Subcutaneous abdominal adipose tissue (tissue), 5 donors: ENCODE data around the gene STEAP3.

Source experiments
- H3K27ac ChIP-seq: one replicate; pipeline ENCODE4 v1.7.0; 2013; ENCODE audit warnings: low read depth, mild to moderate bottlenecking, inconsistent platforms, low read length, moderate library complexity
- H3K27me3 ChIP-seq, 5 donors: one replicate each; pipeline ENCODE4 v1.7.0; 2013; ENCODE audit warnings: low read length in 5 of 5, inconsistent platforms in 1 of 5; ENCODE audit not compliant: control insufficient read depth in 5 of 5, insufficient read depth in 4 of 5
- H3K36me3 ChIP-seq, 5 donors: one replicate each; pipeline ENCODE4 v1.7.0; 2013; ENCODE audit warnings: low read length in 5 of 5; ENCODE audit not compliant: control insufficient read depth in 5 of 5, insufficient read depth in 5 of 5
- H3K4me1 ChIP-seq, 5 donors: one replicate each; pipeline ENCODE4 v1.7.0; 2013; ENCODE audit warnings: low read length in 5 of 5, mild to moderate bottlenecking in 3 of 5, moderate library complexity in 1 of 5; ENCODE audit not compliant: control insufficient read depth in 5 of 5, insufficient read depth in 5 of 5
- H3K4me3 ChIP-seq, 5 donors: one replicate each; pipeline ENCODE4 v1.7.0; 2013; ENCODE audit warnings: low read length in 5 of 5, low read depth in 1 of 5
- H3K9ac ChIP-seq, 5 donors: one replicate each; pipeline ENCODE4 v1.7.0; 2013; ENCODE audit warnings: low read length in 5 of 5, mild to moderate bottlenecking in 4 of 5, moderate library complexity in 3 of 5
- H3K9me3 ChIP-seq, 5 donors: one replicate each; pipeline ENCODE4 v1.7.0; 2013; ENCODE audit warnings: low read length in 5 of 5; ENCODE audit not compliant: control insufficient read depth in 5 of 5
- donor health status: healthy.
- donor health status: healthy.
- donor health status: healthy.
- donor health status: healthy.
- donor health status: healthy.

STEAP3 gene

DNA sequence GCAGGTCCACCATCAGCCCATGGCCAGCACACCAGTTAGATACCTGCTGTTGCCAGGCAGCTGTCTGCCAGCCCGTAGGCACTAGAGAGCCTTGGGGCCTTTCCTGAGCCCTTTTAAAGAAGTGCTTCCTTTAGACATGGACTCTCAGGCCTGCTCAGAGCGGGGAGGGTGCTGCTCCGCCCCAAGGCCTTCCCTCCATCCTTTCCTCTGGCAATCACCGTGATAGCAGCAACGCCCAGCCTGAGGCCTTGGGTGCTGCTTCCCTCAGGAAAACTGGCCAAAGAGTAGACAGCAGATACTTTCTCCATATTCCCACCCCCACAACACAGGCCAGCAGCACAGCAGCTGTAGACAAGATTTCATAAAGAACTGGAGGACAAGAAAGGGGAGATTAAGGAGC is 42.7 kb upstream of the STEAP3 start:
- H3K4me1 ChIP-seq = peaks cover 0 to 7% (median 0%) of the 10 kb centered on the region in 5 donors
- no peaks in the 10 kb centered on the region for H3K27me3 ChIP-seq
- no peaks in the 10 kb centered on the region for H3K36me3 ChIP-seq
- no peak overlapping the region for H3K9ac ChIP-seq
- H3K27ac ChIP-seq = no peak overlapping the region
- H3K9me3 ChIP-seq = no peaks in the 10 kb centered on the region
- H3K4me3 ChIP-seq = no peak overlapping the region

DNA sequence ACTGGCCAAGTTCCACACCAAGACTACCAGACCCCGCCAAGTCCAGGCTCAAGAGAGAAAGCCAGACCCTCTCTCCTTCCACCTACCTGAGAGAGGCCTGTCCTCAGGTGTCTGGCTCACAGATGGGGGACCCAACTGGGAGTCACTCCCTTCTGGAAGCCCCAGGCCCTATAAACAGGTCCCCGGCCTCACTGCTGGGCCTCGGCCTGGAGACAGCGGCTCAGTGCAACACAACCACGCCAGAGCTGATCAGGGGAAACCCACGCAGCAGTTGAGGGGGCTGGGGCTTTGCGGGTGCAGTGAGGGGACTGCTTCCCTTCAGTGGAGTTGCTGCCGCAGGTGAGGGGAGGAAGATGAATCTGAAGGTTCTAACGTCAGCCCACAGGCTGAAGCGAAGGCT is 42.2 kb upstream of the STEAP3 start:
- no peaks in the 10 kb centered on the region for H3K27me3 ChIP-seq
- H3K4me1 ChIP-seq = peaks cover 0 to 7% (median 0%) of the 10 kb centered on the region in 5 donors
- no peaks in the 10 kb centered on the region for H3K9me3 ChIP-seq
- no peaks in the 10 kb centered on the region for H3K36me3 ChIP-seq
- no peak overlapping the region for H3K4me3 ChIP-seq
- H3K9ac ChIP-seq = no peak overlapping the region
- H3K27ac ChIP-seq = no peak overlapping the region

DNA sequence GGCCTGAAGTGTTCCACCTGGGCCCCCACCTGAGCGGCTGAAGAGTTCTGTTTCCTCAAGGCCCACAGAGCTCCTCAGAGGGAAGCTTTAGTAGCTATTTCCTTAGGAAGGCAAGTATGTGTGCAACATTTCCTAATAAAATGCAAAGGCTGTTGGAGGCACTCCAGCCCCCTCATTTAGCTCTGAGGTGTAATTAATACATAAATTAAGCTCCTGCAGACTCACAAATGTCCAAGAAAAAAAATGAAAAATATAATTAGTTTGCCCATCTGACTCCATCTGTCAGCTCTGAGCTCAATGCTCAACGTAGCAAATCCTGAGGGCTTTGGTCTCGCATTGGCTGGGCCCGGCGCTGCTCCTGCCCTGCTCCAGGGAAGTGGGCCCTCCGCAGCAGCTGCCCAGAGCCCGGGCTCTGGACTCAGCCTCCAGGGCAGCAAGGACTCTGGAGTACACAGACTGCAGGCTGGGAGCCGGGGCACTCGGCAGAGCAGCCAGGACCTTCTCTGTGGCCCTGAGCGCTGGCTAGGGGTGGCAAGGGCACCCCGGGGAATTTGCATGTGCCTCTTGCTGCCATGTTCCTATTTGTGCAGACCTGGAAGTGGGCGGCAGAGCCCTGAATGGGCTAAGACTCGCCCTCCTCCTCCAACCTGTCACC is 41.7 kb upstream of the STEAP3 start:
- Histone ChIP-seq H3K36me3 (no peaks in the 10 kb centered on the region), H3K27ac (no peak overlapping the region), H3K9ac (no peak overlapping the region), H3K27me3 (no peaks in the 10 kb centered on the region), H3K9me3 (no peaks in the 10 kb centered on the region), H3K4me3 (no peak overlapping the region), H3K4me1 (peaks cover 0 to 7% (median 0%) of the 10 kb centered on the region in 5 donors)

DNA sequence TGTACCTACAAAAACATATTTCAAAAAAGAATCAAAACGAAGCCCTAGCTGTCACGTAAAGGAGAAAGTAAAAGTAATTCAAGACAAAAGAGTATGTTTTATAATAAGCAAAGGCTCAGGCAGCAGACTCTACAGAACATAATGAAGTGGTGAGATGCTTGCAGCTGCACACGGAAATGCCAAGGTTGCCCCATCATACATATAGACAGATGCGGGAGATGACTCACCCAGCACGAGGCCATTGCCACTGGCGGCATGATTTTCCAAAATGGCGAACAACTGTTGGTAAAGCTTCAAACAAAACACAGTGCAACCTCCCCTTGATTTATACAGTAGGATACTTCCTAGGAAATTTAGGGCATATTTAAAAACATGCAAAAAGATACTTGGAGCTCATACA is 39.1 kb upstream of the STEAP3 start:
- H3K4me3 ChIP-seq = no peak overlapping the region
- H3K4me1 ChIP-seq = peaks cover 0 to 2% (median 0%) of the 10 kb centered on the region in 5 donors
- H3K27me3 ChIP-seq = no peaks in the 10 kb centered on the region
- H3K9ac ChIP-seq = no peak overlapping the region
- no peaks in the 10 kb centered on the region for H3K9me3 ChIP-seq
- H3K27ac ChIP-seq = no peak overlapping the region
- no peaks in the 10 kb centered on the region for H3K36me3 ChIP-seq

DNA sequence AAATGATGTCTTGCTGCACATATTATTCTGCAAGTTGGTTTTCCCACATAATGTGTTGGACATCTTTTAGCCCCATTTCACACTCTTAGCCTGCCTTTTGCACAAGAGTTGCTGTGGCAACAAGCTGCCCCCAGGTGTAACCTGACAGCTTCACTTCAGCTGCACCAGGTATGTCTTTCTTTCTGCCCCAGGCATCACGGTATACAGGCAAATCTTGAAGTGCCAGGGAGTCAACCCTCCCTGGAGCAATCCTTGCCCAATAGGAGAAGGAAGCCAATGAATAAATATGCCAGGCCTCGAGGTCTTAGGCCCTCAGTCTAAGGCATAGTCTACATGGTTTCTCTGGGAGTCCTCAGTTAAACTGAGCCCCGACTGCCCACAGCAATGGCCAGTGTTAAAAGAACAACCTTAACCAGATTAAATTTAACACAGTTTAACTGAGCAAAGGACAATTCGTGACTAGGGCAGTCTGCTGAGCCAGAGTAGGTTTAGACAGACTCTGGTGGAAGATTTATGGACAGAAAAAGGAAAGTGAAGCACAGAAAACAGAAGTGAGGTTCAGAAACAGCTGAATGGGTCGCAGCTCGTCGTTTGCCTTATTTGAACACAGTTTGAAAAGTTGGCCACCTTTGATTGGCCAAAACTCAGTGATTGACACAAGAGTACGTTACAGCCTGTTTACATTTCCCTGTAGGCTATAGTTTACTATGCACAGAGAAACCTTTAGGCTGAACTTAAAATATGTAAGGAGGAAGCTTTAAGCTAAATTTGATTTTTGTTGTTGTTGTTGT is 33.1 kb upstream of the STEAP3 start:
- H3K4me3 ChIP-seq = no peak overlapping the region
- H3K36me3 ChIP-seq = no peaks in the 10 kb centered on the region
- H3K9me3 ChIP-seq = no peaks in the 10 kb centered on the region
- no peaks in the 10 kb centered on the region for H3K27me3 ChIP-seq
- H3K9ac ChIP-seq = no peak overlapping the region
- H3K4me1 ChIP-seq = no peaks in the 10 kb centered on the region
- H3K27ac ChIP-seq = no peak overlapping the region

DNA sequence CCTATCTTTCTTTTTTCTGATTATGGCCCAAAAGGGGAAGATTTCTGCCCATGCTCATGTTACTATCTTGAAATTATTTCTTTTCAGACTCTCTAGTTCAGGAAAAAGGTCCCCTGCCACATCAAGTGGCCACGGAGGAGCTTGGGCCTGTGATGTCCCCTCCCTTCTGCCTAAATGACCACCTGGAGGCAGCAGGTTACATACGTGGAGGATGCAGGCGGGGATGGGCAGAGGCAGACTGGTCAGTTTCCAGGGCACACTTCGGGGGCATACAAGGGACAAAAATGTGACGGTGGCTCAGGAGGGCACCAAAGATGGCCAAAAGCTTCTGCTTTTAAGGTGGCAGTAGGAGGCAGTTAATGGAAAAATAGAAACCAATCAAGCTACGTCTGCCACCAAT is 30.7 kb upstream of the STEAP3 start:
- no peak overlapping the region for H3K9ac ChIP-seq
- H3K27me3 ChIP-seq = peaks cover 0 to 3% (median 0%) of the 10 kb centered on the region in 5 donors
- no peaks in the 10 kb centered on the region for H3K36me3 ChIP-seq
- no peaks in the 10 kb centered on the region for H3K9me3 ChIP-seq
- no peak overlapping the region for H3K4me3 ChIP-seq
- H3K27ac ChIP-seq = no peak overlapping the region
- peaks cover 0 to 4% (median 0%) of the 10 kb centered on the region in 5 donors for H3K4me1 ChIP-seq

DNA sequence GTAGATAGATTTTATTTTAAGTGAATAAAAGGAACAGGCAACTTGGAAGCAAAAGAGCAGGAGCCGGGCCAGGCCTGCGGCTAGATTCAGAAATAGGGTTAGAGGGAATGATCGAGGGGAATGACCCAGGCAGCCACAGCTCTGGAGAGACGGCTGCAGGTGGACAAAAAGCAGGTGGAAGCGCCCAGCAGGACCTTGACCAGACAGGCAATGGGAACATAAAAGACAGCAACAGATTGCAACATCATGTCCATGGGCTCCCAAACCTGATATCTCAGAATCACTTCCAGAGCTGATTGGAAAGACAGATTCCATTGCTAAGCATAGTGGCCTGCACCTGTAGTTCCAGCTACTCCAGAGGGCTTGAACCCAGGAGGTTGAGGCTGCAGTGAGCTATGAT is 28.6 kb upstream of the STEAP3 start:
- peaks cover 0 to 4% (median 0%) of the 10 kb centered on the region in 5 donors for H3K4me1 ChIP-seq
- H3K9me3 ChIP-seq = no peaks in the 10 kb centered on the region
- no peaks in the 10 kb centered on the region for H3K36me3 ChIP-seq
- H3K9ac ChIP-seq = no peak overlapping the region
- peaks cover 0 to 3% (median 0%) of the 10 kb centered on the region in 5 donors for H3K27me3 ChIP-seq
- H3K4me3 ChIP-seq = no peak overlapping the region
- H3K27ac ChIP-seq = no peak overlapping the region

DNA sequence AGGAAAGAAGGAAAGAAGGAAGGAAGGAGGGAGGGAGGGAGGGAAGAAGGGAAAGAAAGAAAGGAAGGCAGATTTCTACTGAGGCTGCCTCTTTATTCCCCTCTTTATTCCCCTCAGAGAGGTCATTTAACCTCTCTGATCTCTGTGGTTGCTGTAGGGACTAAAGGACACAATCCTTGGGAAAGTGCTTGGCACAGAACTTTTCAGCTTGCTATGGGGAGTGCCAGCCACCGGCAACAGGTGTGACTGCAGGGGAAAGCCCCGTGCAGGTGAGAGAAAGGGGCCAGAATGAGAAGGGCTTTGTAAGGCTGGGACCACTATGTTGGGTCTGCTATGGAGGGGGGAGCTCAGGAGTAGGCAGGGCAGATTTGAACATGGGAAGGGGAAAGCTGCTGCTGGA is 27.7 kb upstream of the STEAP3 start:
- H3K36me3 ChIP-seq = no peaks in the 10 kb centered on the region
- no peak overlapping the region for H3K27ac ChIP-seq

DNA sequence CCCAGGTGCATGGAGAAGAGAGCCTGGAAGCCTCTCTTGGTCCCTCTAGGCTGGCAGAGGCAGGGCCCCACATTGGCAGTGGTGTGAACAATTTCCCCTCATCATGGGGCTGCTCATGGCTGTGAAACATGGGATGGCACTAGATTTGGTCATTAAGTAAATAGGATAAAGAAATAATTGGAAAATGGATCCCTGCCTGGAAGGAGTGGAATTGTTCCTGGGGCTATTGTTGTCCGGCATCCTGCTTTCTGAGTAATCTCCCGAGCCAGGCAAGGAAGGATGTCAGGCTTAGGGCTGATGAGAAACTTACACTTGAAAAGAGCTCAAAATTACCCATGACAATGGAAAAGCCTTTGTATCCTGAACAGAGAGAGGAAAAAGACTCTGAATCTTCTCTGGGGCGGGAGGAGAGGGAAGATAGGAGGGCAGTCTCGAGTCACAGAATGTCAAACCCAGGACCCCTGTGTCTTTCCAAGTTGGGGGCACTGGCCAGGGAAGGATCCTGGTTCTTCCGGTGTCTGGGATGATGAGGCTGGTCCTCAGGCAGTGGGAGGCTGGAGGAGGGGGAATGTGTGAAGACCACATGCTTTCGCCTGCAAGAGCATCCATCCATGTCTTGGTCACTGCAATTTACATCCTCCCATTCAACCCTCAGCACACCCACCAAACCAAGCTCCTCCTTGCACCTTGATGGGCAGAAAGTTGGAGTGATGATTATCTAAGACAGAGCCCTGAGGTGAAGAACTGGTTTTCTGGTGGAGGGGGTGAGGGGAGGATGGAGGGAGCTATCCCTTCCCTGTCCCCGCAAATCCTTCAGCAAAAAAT is 27.1 kb upstream of the STEAP3 start:
- no peak overlapping the region for H3K4me3 ChIP-seq
- peaks cover 0 to 4% (median 0%) of the 10 kb centered on the region in 5 donors for H3K4me1 ChIP-seq
- no peaks in the 10 kb centered on the region for H3K9me3 ChIP-seq
- no peaks in the 10 kb centered on the region for H3K36me3 ChIP-seq
- no peak overlapping the region for H3K9ac ChIP-seq
- H3K27me3 ChIP-seq = peaks cover 0 to 3% (median 3%) of the 10 kb centered on the region in 5 donors
- no peak overlapping the region for H3K27ac ChIP-seq

More for the DNA sequence above, 27.7 kb upstream of the STEAP3 start:
- Histone ChIP-seq H3K4me3 (no peak overlapping the region), H3K4me1 (peaks cover 0 to 4% (median 0%) of the 10 kb centered on the region in 5 donors), H3K9ac (no peak overlapping the region), H3K9me3 (no peaks in the 10 kb centered on the region), H3K27me3 (peaks cover 0 to 3% (median 3%) of the 10 kb centered on the region in 5 donors)

DNA sequence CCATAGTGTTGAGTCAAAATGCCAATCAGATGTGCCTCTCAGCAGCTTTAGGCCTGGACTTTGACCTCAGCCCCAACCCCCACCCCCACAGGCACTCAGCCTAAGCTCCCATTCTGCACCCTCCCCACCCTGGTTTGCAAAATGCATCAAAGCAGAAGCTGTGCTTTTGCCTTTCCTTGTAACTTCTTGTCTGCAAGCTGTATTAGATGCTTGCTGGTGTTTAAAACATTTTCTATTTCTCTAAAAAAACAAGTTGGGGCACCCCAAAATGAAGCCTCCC is 26.6 kb upstream of the STEAP3 start:
- H3K9ac ChIP-seq = no peak overlapping the region
- H3K36me3 ChIP-seq = no peaks in the 10 kb centered on the region
- H3K4me3 ChIP-seq = no peak overlapping the region
- H3K4me1 ChIP-seq = peaks cover 0 to 4% (median 0%) of the 10 kb centered on the region in 5 donors
- no peak overlapping the region for H3K27ac ChIP-seq
- H3K27me3 ChIP-seq = peaks cover 0 to 3% (median 3%) of the 10 kb centered on the region in 5 donors
- no peaks in the 10 kb centered on the region for H3K9me3 ChIP-seq
